DOHH2 (cell line): Measurements from ENCODE around the gene ZFYVE9.

Experiments
- H3F3A ChIP-seq: fragments of 200-600 bp; sonication (generic), shearing (Covaris generic); 2 replicates; pipeline ENCODE4 v1.6.0; 2016; ENCODE audit warnings: antibody characterized with exemption, mild to moderate bottlenecking; ENCODE audit not compliant: control insufficient read depth, insufficient read depth
- H3K27ac ChIP-seq: fragments of 200-600 bp; sonication (generic); 2 replicates; pipeline ENCODE4 v1.5.1; 2014; ENCODE audit warnings: low read depth, mild to moderate bottlenecking, low read length, moderate library complexity
- H3K27me3 ChIP-seq: fragments of 200-600 bp; sonication (generic); 2 replicates; pipeline ENCODE4 v1.6.1; 2014; ENCODE audit warnings: mild to moderate bottlenecking, low read length, mixed read lengths; ENCODE audit not compliant: control insufficient read depth
- H3K36me3 ChIP-seq: fragments of 200-600 bp; sonication (generic); 2 replicates; pipeline ENCODE4 v1.6.1; 2014; ENCODE audit warnings: mild to moderate bottlenecking, low read length, moderate library complexity, mixed read lengths; ENCODE audit not compliant: control insufficient read depth
- H3K4me1 ChIP-seq: fragments of 200-600 bp; sonication (generic); 2 replicates; pipeline ENCODE4 v1.6.1; 2014; ENCODE audit warnings: mild to moderate bottlenecking, low read length, mixed read lengths; ENCODE audit not compliant: control insufficient read depth
- H3K4me2 ChIP-seq: fragments of 200-600 bp; sonication (generic); 2 replicates; pipeline ENCODE4 v1.6.0; 2014; ENCODE audit warnings: mild to moderate bottlenecking, low read length, moderate library complexity
- H3K4me3 ChIP-seq: fragments of 200-600 bp; sonication (generic); 2 replicates; pipeline ENCODE4 v1.5.1; 2014; ENCODE audit warnings: mild to moderate bottlenecking, low read length, mixed read lengths
- H3K79me2 ChIP-seq: fragments of 200-600 bp; sonication (generic); 2 replicates; pipeline ENCODE4 v1.6.1; 2014; ENCODE audit warnings: mild to moderate bottlenecking, low read length, mixed read lengths; ENCODE audit not compliant: control insufficient read depth
- H3K9me2 ChIP-seq: fragments of 200-600 bp; sonication (generic); replicated peaks from 2 replicates; pipeline ENCODE4 v1.6.1; 2014; ENCODE audit warnings: mild to moderate bottlenecking, low read length, mixed read lengths; ENCODE audit not compliant: control insufficient read depth
- H3K9me3 ChIP-seq: fragments of 200-600 bp; sonication (generic); 2 replicates; pipeline ENCODE4 v1.6.1; 2014; ENCODE audit warnings: antibody characterized with exemption, low read length, mixed read lengths; ENCODE audit not compliant: control insufficient read depth, insufficient read depth
- H4K20me1 ChIP-seq: fragments of 200-600 bp; sonication (generic); 2 replicates; pipeline ENCODE4 v1.6.0; 2014; ENCODE audit warnings: low read depth, mild to moderate bottlenecking, antibody characterized with exemption, low read length, moderate library complexity; ENCODE audit not compliant: control insufficient read depth, insufficient read depth
- EZH2phosphoT487 ChIP-seq: fragments of 200-600 bp; sonication (generic); IDR thresholded peaks from 2 replicates; pipeline ENCODE4 v1.6.1; 2017; ENCODE audit warnings: borderline replicate concordance, mild to moderate bottlenecking, antibody characterized with exemption, low read length, moderate library complexity, mixed read lengths
- TF ChIP-seq, protein P1 (sequence below): fragments of 200-600 bp; sonication (generic); IDR thresholded peaks from one replicate; pipeline ENCODE4 v1.5.1; 2014; ENCODE audit warnings: antibody characterized with exemption, mild to moderate bottlenecking, low read depth, low read length; ENCODE audit not compliant: poor library complexity, severe bottlenecking

ZFYVE9 gene

DNA sequence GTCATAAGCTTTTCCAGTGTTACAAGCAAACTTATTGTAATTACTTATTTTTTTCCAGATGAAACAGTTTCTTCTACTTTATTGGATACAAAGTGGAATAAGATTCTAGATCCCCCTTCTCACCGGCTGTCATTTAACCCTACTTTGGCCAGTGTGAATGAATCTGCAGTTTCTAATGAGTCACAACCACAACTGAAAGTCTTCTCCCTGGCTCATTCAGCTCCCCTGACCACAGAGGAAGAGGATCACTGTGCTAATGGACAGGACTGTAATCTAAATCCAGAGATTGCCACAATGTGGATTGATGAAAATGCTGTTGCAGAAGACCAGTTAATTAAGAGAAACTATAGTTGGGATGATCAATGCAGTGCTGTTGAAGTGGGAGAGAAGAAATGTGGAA is 95.5 kb downstream of the ZFYVE9 start:
- Histone ChIP-seq H3K4me1 (peaks cover 4% of the 10 kb centered on the region; the same call in 1 of the 2 replicates), H3F3A (0 out of 2 replicates have a peak, but pooled peaks cover 6% of the 10 kb centered on the region), H3K79me2 (no peaks in the 10 kb centered on the region), H4K20me1 (peaks cover 3% of the 10 kb centered on the region), H3K36me3 (no peaks in the 10 kb centered on the region), H3K9me3 (no peaks in the 10 kb centered on the region), H3K27ac (no peak overlapping the region), H3K4me2 (no peak overlapping the region), H3K9me2 (no peaks in the 10 kb centered on the region), H3K4me3 (no peak overlapping the region), H3K27me3 (peaks cover 36% of the 10 kb centered on the region)
- TF ChIP-seq, protein P1, sequence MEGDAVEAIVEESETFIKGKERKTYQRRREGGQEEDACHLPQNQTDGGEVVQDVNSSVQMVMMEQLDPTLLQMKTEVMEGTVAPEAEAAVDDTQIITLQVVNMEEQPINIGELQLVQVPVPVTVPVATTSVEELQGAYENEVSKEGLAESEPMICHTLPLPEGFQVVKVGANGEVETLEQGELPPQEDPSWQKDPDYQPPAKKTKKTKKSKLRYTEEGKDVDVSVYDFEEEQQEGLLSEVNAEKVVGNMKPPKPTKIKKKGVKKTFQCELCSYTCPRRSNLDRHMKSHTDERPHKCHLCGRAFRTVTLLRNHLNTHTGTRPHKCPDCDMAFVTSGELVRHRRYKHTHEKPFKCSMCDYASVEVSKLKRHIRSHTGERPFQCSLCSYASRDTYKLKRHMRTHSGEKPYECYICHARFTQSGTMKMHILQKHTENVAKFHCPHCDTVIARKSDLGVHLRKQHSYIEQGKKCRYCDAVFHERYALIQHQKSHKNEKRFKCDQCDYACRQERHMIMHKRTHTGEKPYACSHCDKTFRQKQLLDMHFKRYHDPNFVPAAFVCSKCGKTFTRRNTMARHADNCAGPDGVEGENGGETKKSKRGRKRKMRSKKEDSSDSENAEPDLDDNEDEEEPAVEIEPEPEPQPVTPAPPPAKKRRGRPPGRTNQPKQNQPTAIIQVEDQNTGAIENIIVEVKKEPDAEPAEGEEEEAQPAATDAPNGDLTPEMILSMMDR = no peak
- TF ChIP-seq EZH2phosphoT487 = no peak

DNA sequence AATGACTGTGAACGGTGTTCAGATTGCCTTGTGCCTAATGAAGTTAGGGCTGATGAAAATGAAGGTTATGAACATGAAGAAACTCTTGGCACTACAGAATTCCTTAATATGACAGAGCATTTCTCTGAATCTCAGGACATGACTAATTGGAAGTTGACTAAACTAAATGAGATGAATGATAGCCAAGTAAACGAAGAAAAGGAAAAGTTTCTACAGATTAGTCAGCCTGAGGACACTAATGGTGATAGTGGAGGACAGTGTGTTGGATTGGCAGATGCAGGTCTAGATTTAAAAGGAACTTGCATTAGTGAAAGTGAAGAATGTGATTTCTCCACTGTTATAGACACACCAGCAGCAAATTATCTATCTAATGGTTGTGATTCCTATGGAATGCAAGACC is 96.6 kb downstream of the ZFYVE9 start:
- no peaks in the 10 kb centered on the region for H3K9me3 ChIP-seq

DNA sequence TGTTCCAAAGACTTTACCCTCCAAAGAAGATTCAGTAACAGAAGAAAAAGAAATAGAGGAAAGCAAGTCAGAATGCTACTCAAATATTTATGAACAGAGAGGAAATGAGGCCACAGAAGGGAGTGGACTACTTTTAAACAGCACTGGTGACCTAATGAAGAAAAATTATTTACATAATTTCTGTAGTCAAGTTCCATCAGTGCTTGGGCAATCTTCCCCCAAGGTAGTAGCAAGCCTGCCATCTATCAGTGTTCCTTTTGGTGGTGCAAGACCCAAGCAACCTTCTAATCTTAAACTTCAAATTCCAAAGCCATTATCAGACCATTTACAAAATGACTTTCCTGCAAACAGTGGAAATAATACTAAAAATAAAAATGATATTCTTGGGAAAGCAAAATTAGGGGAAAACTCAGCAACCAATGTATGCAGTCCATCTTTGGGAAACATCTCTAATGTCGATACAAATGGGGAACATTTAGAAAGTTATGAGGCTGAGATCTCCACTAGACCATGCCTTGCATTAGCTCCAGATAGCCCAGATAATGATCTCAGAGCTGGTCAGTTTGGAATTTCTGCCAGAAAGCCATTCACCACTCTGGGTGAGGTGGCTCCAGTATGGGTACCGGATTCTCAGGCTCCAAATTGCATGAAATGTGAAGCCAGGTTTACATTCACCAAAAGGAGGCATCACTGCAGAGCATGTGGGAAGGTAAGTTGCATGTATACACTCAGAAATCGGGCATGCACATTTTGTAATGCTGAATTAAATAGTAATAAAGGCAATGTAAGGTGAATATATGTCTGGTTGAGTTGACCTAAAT is 97.2 kb downstream of the ZFYVE9 start:
- Histone ChIP-seq H3K9me2 (no peaks in the 10 kb centered on the region), H3K4me1 (peaks cover 4% of the 10 kb centered on the region; the same call in 1 of the 2 replicates), H3K4me2 (no peak overlapping the region), H3K36me3 (no peaks in the 10 kb centered on the region), H3K79me2 (no peaks in the 10 kb centered on the region), H4K20me1 (peaks cover 3% of the 10 kb centered on the region), H3K27me3 (peaks cover 47% of the 10 kb centered on the region), H3K9me3 (no peaks in the 10 kb centered on the region), H3F3A (0 out of 2 replicates have a peak, but pooled peaks cover 6% of the 10 kb centered on the region), H3K27ac (no peak overlapping the region), H3K4me3 (no peak overlapping the region)
- TF ChIP-seq, protein P1 = no peak
- no peak for TF ChIP-seq EZH2phosphoT487

More for the DNA sequence above, 96.6 kb downstream of the ZFYVE9 start:
- H3K27me3 ChIP-seq = peaks cover 44% of the 10 kb centered on the region
- no peaks in the 10 kb centered on the region for H3K36me3 ChIP-seq
- TF ChIP-seq, protein P1 = no peak
- no peak for TF ChIP-seq EZH2phosphoT487
- H3K27ac ChIP-seq = no peak overlapping the region
- no peaks in the 10 kb centered on the region for H3K9me2 ChIP-seq
- H3K4me2 ChIP-seq = no peak overlapping the region
- H3K4me1 ChIP-seq = peaks cover 4% of the 10 kb centered on the region; the same call in 1 of the 2 replicates
- no peaks in the 10 kb centered on the region for H3K79me2 ChIP-seq
- no peak overlapping the region for H3K4me3 ChIP-seq
- peaks cover 3% of the 10 kb centered on the region for H4K20me1 ChIP-seq
- 0 out of 2 replicates have a peak, but pooled peaks cover 6% of the 10 kb centered on the region for H3F3A ChIP-seq
